HepG2 (cell line): ENCODE data around the gene ANKRD37. TPM values are rescaled to one million over a fixed set of nuclear protein-coding genes. Genes with fewer than 3 reads are reported as not detected.

Experiments used
- GRHL1 ChIP-seq: sonication (generic); formaldehyde crosslinking; conservative IDR thresholded peaks from 2 replicates; pipeline ENCODE4 v1.8.0; 2022; ENCODE audit warnings: missing genetic modification reagents
- IRF9 ChIP-seq: sonication (generic); formaldehyde crosslinking; IDR thresholded peaks from 2 replicates; pipeline ENCODE4 v1.8.0; 2022; ENCODE audit warnings: missing genetic modification reagents, mild to moderate bottlenecking, borderline replicate concordance
- MYNN ChIP-seq: sonication (generic); formaldehyde crosslinking; IDR thresholded peaks from 2 replicates; pipeline ENCODE4 v1.4.0; 2020; ENCODE audit warnings: mild to moderate bottlenecking, low read depth, missing genetic modification reagents
- PRDM10 ChIP-seq: sonication (generic); formaldehyde crosslinking; IDR thresholded peaks from 2 replicates; pipeline ENCODE4 v1.4.0; 2020; ENCODE audit warnings: low read depth, missing genetic modification reagents
- PRMT3 ChIP-seq: sonication (generic); formaldehyde crosslinking; IDR thresholded peaks from 2 replicates; pipeline ENCODE4 v1.8.1; 2022; ENCODE audit warnings: low read depth, mild to moderate bottlenecking, moderate library complexity, missing genetic modification reagents, borderline replicate concordance
- PRPF4 ChIP-seq: fragments of 200-400 bp; formaldehyde crosslinking; IDR thresholded peaks from 2 replicates; pipeline ENCODE4 v1.6.1; 2016; ENCODE audit warnings: low read length, low read depth; ENCODE audit not compliant: poor library complexity, severe bottlenecking
- RAD21 ChIP-seq: fragments of 450-650 bp; formaldehyde crosslinking; IDR thresholded peaks from 2 replicates; pipeline ENCODE4 v1.5.0; 2020; ENCODE audit warnings: mild to moderate bottlenecking
- RXRB ChIP-seq: IDR thresholded peaks from 2 replicates; pipeline ENCODE4 v1.6.1; 2016; ENCODE audit warnings: borderline replicate concordance, missing genetic modification reagents, missing compliant biosample characterization
- SP4 ChIP-seq: sonication (generic); formaldehyde crosslinking; IDR thresholded peaks from 2 replicates; pipeline ENCODE4 v1.8.1; 2023; ENCODE audit warnings: mild to moderate bottlenecking, missing genetic modification reagents
- TRIM24 ChIP-seq: sonication (generic); formaldehyde crosslinking; IDR thresholded peaks from 2 replicates; pipeline ENCODE4 v1.8.0; 2022; ENCODE audit warnings: mild to moderate bottlenecking, missing genetic modification reagents
- U2AF1 ChIP-seq: fragments of 200-400 bp; formaldehyde crosslinking; optimal IDR thresholded peaks from 2 replicates; pipeline ENCODE3; 2017; ENCODE audit warnings: mild to moderate bottlenecking, low read depth, low read length
- USF2 ChIP-seq, 2 experiments: sonication (generic) in 1 of 2; formaldehyde crosslinking in 1 of 2; IDR thresholded peaks; 2 replicates each; pipeline versions ENCODE4 v1.5.1 to v1.6.1; 2011 to 2020; ENCODE audit warnings: borderline replicate concordance in 1 of 2, low read depth in 1 of 2, low read length in 1 of 2, mild to moderate bottlenecking in 1 of 2, missing genetic modification reagents in 1 of 2, moderate library complexity in 1 of 2
- ZBTB1 ChIP-seq: sonication (generic); formaldehyde crosslinking; IDR thresholded peaks from 2 replicates; pipeline ENCODE4 v1.4.0; 2020; ENCODE audit warnings: missing genetic modification reagents, borderline replicate concordance
- ZNF33B ChIP-seq: sonication (generic); formaldehyde crosslinking; IDR thresholded peaks from 2 replicates; pipeline ENCODE4 v1.5.1; 2020; ENCODE audit warnings: mild to moderate bottlenecking, missing genetic modification reagents
- ZNF382 ChIP-seq: sonication (generic); formaldehyde crosslinking; IDR thresholded peaks from 2 replicates; pipeline ENCODE4 v1.5.0; 2020; ENCODE audit warnings: missing genetic modification reagents, mild to moderate bottlenecking, borderline replicate concordance
- ZNF460 ChIP-seq: sonication (generic); formaldehyde crosslinking; IDR thresholded peaks from 2 replicates; pipeline ENCODE4 v1.5.1; 2020; ENCODE audit warnings: missing genetic modification reagents, mild to moderate bottlenecking, borderline replicate concordance
- ZNF674 ChIP-seq: sonication (generic); formaldehyde crosslinking; IDR thresholded peaks from 2 replicates; pipeline ENCODE4 v1.5.0; 2020; ENCODE audit warnings: low read depth, mild to moderate bottlenecking, missing genetic modification reagents
- polyA plus RNA-seq, 8 experiments: library from polyadenylated mRNA; depleted of rRNA in 3 of 8; stranded (reverse) in 7 of 8; unstranded in 1 of 8; fragments of >200 nt; fragmentation: Illumina TruSeq in 4 of 8; extraction: Trizol in 4 of 8; gene quantifications; 2 replicates each; pipeline versions ENCODE4 v1.2.1 to v1.2.3, GENCODE V29; 2011 to 2016; ENCODE audit warnings: low read depth in 4 of 8, missing spikeins in 1 of 8, mixed read lengths in 1 of 8; ENCODE audit not compliant: insufficient read depth in 1 of 8
- total RNA-seq, 5 experiments: library from RNA; depleted of rRNA; stranded (reverse); fragments of >200 nt; fragmentation: Illumina TruSeq; extraction: Trizol; gene quantifications; 2 replicates each; pipeline ENCODE4 v1.2.3, GENCODE V29; 2016; ENCODE audit warnings: low read depth in 1 of 5

ANKRD37 gene
- total and polyA plus RNA-seq, 2 of the 13 experiments (the other 11 are each of a cell fraction or from before 2014, with no cell fraction given): 2.2 to 51.4 TPM

- TF ChIP-seq GRHL1 (CRISPR knock-in tag): no peak
- TF ChIP-seq IRF9 (CRISPR knock-in tag): peak; percentile 96; the same call in 1 of the 2 replicates
- peak; percentile 42; the same call in 1 of the 2 replicates for TF ChIP-seq RAD21
- no peak for TF ChIP-seq ZNF460 (CRISPR knock-in tag)
- peak; percentile 87; the same call in 1 of the 2 replicates for TF ChIP-seq ZNF674 (CRISPR knock-in tag)
- no peak for TF ChIP-seq TRIM24 (CRISPR knock-in tag)
- peak; percentile 45 for TF ChIP-seq RXRB (CRISPR knock-in tag)
- TF ChIP-seq ZNF33B (CRISPR knock-in tag): peak; percentile 86; the same call in 1 of the 2 replicates
- peak; percentile 70; the same call in 1 of the 2 replicates for TF ChIP-seq MYNN
- no peak; the same call in 1 of the 2 replicates for TF ChIP-seq PRDM10
- TF ChIP-seq ZBTB1 (CRISPR knock-in tag): no peak
- TF ChIP-seq ZNF382: peak; percentile 72; the same call in 1 of the 2 replicates
- TF ChIP-seq U2AF1: peak; percentile 94
- no peak for TF ChIP-seq USF2 (IDR thresholded peaks at IDR 0.05; ENCODE audit: low read depth, low read length)
- 0 out of 2 replicates have a peak, but pooled peaks have one; percentile 36 for TF ChIP-seq USF2 (CRISPR knock-in tag; IDR thresholded peaks at IDR 0.05; ENCODE audit: borderline replicate concordance)
- TF ChIP-seq SP4 (CRISPR knock-in tag): peak; percentile 92
- no peak for TF ChIP-seq PRPF4
- TF ChIP-seq PRMT3 (CRISPR knock-in tag): peak; percentile 99
Measured at GRCh38 chr4:185395956-185396723, 501 bp upstream of the ANKRD37 start (continued).
